Measurements from ENCODE around the gene CDH5.

DNA sequence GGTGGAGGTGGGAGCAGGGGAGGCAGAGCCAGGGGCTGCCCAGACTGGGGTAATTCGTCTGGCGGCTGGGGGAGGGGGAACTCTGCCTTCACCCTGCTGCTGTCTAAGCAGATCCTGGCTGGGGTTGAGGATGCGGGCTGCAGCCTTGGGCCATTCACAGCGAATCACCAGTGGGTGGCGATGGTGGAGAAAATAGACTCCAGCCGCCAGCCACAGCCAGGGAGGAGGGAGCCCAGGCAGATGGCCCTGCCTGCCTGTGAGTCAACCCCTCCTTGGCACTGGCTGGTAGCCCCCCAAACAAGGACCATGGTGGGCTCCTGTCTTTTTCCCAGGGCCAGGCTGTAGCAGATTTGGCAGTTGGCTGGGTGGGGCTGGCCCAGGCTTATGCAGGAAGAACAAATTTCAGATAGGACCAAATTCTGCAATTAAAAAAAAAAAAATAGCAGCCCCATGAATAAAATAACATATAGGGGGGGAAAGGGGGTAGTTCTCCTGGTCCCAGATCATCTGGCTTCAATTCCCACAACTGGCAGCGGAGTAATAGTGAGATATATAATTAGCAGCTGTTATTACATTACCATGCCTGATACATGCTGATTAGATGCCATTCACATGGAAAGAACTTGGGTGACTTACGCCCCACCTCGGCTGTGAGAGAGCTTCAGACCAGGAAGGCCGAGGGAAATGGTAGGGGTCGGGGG lies 41.5 kb upstream of the CDH5 start:
- TF ChIP-seq, protein P1, sequence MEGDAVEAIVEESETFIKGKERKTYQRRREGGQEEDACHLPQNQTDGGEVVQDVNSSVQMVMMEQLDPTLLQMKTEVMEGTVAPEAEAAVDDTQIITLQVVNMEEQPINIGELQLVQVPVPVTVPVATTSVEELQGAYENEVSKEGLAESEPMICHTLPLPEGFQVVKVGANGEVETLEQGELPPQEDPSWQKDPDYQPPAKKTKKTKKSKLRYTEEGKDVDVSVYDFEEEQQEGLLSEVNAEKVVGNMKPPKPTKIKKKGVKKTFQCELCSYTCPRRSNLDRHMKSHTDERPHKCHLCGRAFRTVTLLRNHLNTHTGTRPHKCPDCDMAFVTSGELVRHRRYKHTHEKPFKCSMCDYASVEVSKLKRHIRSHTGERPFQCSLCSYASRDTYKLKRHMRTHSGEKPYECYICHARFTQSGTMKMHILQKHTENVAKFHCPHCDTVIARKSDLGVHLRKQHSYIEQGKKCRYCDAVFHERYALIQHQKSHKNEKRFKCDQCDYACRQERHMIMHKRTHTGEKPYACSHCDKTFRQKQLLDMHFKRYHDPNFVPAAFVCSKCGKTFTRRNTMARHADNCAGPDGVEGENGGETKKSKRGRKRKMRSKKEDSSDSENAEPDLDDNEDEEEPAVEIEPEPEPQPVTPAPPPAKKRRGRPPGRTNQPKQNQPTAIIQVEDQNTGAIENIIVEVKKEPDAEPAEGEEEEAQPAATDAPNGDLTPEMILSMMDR (conservative IDR thresholded peaks at IDR 0.05), result peak; percentile 35; the same call in 1 of the 2 replicates
- TF ChIP-seq EZH2 (IDR thresholded peaks at IDR 0.05; ENCODE audit: low read depth), result no peak
